22Rv1 (cell line): Measurements from ENCODE around the gene JARID2.

Source experiments
- CTCF ChIP-seq: fragments of 450-650 bp; IDR thresholded peaks from 2 replicates; pipeline ENCODE4 v1.5.1; 2017; ENCODE audit warnings: mild to moderate bottlenecking
- ZFX ChIP-seq: fragments of 450-650 bp; IDR thresholded peaks from 2 replicates; pipeline ENCODE4 v1.6.1; 2017; ENCODE audit warnings: antibody characterized with exemption, borderline replicate concordance

- TF ChIP-seq CTCF (no peak), ZFX (no peak)
These were observed 201.8 kb downstream of the JARID2 start for GRCh38 chr6:15447546-15448267.
